Effector memory CD8-positive, alpha-beta T cell (primary cell): Measurements from ENCODE around the gene IFT80.
"Not testable (repeated sequence)": the region's sequence is repeated elsewhere in the genome, so short reads cannot be mapped to it uniquely, and the experiment has no call there.

Experiments
- ATAC-seq: fragments of 150-1000 bp; cut with Tn5 transposase; replicated peaks from 2 replicates; pipeline ENCODE4 v1.10.0; 2021; ENCODE audit warnings: mild to moderate bottlenecking, moderate library complexity
- DNase-seq, 3 experiments: peaks; one replicate each; pipeline ENCODE4 v3.0.0; 2021
- H3K27ac Mint-ChIP-seq, 2 donors: one replicate each; pipeline ENCODE4 v1.8.0; 2022; ENCODE audit warnings: mild to moderate bottlenecking in 2 of 2, mixed read lengths in 2 of 2, moderate library complexity in 2 of 2
- H3K27me3 Mint-ChIP-seq, 2 donors: one replicate each; pipeline ENCODE4 v1.8.0; 2022; ENCODE audit warnings: mixed read lengths in 2 of 2
- H3K36me3 Mint-ChIP-seq: one replicate; pipeline ENCODE4 v1.8.0; 2022; ENCODE audit warnings: mild to moderate bottlenecking, moderate library complexity, mixed read lengths; ENCODE audit not compliant: insufficient read depth
- H3K4me1 Mint-ChIP-seq, 2 donors: one replicate each; pipeline ENCODE4 v1.8.0; 2022; ENCODE audit warnings: low read depth in 2 of 2, mixed read lengths in 2 of 2
- H3K4me3 Mint-ChIP-seq, 2 donors: one replicate each; pipeline ENCODE4 v1.8.0; 2022; ENCODE audit warnings: mild to moderate bottlenecking in 2 of 2, mixed read lengths in 2 of 2, moderate library complexity in 2 of 2
- H3K9me3 Mint-ChIP-seq, 2 donors: one replicate each; pipeline ENCODE4 v1.8.0; 2022; ENCODE audit warnings: mixed read lengths in 2 of 2

Gene IFT80

GRCh38 chr3:160253298-160253697, 145.7 kb downstream of the IFT80 start:
- Mint-ChIP-seq H3K27ac (no peak overlapping the region), H3K4me3 (no peak overlapping the region), H3K4me1 (no peaks in the 10 kb centered on the region), H3K9me3 (no peaks in the 10 kb centered on the region), H3K36me3 (peaks cover 2% of the 10 kb centered on the region), H3K27me3 (peaks cover 0 to 4% of the 10 kb centered on the region in 2 donors)
- DNase-seq, result no peak
- no peak for ATAC-seq

- H3K4me1 Mint-ChIP-seq, result no peaks in the 10 kb centered on the region
- H3K27me3 Mint-ChIP-seq, result peaks cover 6 to 29% of the 10 kb centered on the region in 2 donors
- H3K4me3 Mint-ChIP-seq, result no peak overlapping the region
- ATAC-seq (no peak), DNase-seq (no peak)
- H3K27ac Mint-ChIP-seq, result no peak overlapping the region
- peaks cover 0 to 2% of the 10 kb centered on the region in 2 donors for H3K9me3 Mint-ChIP-seq
- H3K36me3 Mint-ChIP-seq, result peaks cover 2% of the 10 kb centered on the region
Measured at GRCh38 chr3:160247766-160248165, 151.3 kb downstream of the IFT80 start.

- ATAC-seq (no peak), DNase-seq (no peak)
- Mint-ChIP-seq H3K36me3 (peaks cover 2% of the 10 kb centered on the region), H3K4me3 (no peak overlapping the region), H3K4me1 (no peaks in the 10 kb centered on the region), H3K27me3 (peaks cover 17 to 51% of the 10 kb centered on the region in 2 donors), H3K9me3 (peaks cover 0 to 4% of the 10 kb centered on the region in 2 donors), H3K27ac (no peak overlapping the region)
Measured at GRCh38 chr3:160245261-160245800, 153.7 kb downstream of the IFT80 start.

GRCh38 chr3:160240719-160241118, 158.3 kb downstream of the IFT80 start:
- not testable (repeated sequence) for H3K4me3 Mint-ChIP-seq, H3K4me1 Mint-ChIP-seq, ATAC-seq, H3K27ac Mint-ChIP-seq, H3K36me3 Mint-ChIP-seq, DNase-seq, H3K9me3 Mint-ChIP-seq
- peaks cover 53 to 66% of the 10 kb centered on the region in 2 donors for H3K27me3 Mint-ChIP-seq

GRCh38 chr3:160232014-160232413, 167.0 kb downstream of the IFT80 start:
- Mint-ChIP-seq H3K36me3 (no peaks in the 10 kb centered on the region), H3K27ac (no peak overlapping the region), H3K27me3 (peaks cover 38 to 44% of the 10 kb centered on the region in 2 donors), H3K4me1 (no peaks in the 10 kb centered on the region), H3K4me3 (no peak overlapping the region), H3K9me3 (no peaks in the 10 kb centered on the region)
- ATAC-seq (no peak), DNase-seq (no peak)

GRCh38 chr3:160227419-160227818, 171.6 kb downstream of the IFT80 start:
- Mint-ChIP-seq H3K4me3 (no peak overlapping the region), H3K36me3 (no peaks in the 10 kb centered on the region), H3K27ac (no peak overlapping the region), H3K27me3 (peaks cover 53 to 62% of the 10 kb centered on the region in 2 donors), H3K9me3 (no peaks in the 10 kb centered on the region), H3K4me1 (peaks cover 10 to 12% of the 10 kb centered on the region in 2 donors)
- ATAC-seq (no peak), DNase-seq (no peak)

GRCh38 chr3:160226026-160226907, 172.8 kb downstream of the IFT80 start:
- DNase-seq (no peak), ATAC-seq (peak; percentile 3)
- peaks cover 10 to 12% of the 10 kb centered on the region in 2 donors for H3K4me1 Mint-ChIP-seq
- no peaks in the 10 kb centered on the region for H3K36me3 Mint-ChIP-seq
- peak overlapping the region; percentile 76 to 83 for H3K4me3 Mint-ChIP-seq
- no peaks in the 10 kb centered on the region for H3K9me3 Mint-ChIP-seq
- H3K27ac Mint-ChIP-seq, result no peak overlapping the region
- peaks cover 53 to 59% of the 10 kb centered on the region in 2 donors for H3K27me3 Mint-ChIP-seq

- Mint-ChIP-seq H3K36me3 (no peaks in the 10 kb centered on the region), H3K4me3 (peak within 1 kb of the TSS; percentile 81 to 83), H3K27me3 (peaks cover 53 to 62% of the 10 kb centered on the region in 2 donors), H3K9me3 (no peaks in the 10 kb centered on the region), H3K27ac (peak within 1 kb of the TSS in 1 of 2 donors; percentile 59), H3K4me1 (peaks cover 10 to 12% of the 10 kb centered on the region in 2 donors)
- ATAC-seq (peak; percentile 83), DNase-seq (peak in 2 of 3 experiments; percentile 12 to 17)
Measured at GRCh38 chr3:160225176-160226025, 173.6 kb downstream of the IFT80 start, which contains the start of gene C3orf80. Gene C3orf80 (plus strand): TSS chr3:160225422. CDS start chr3:160225636, 214 bp downstream.

- peaks cover 10 to 12% of the 10 kb centered on the region in 2 donors for H3K4me1 Mint-ChIP-seq
- no peak for ATAC-seq
- peaks cover 54 to 56% of the 10 kb centered on the region in 2 donors for H3K27me3 Mint-ChIP-seq
- H3K36me3 Mint-ChIP-seq, result no peaks in the 10 kb centered on the region
- no peaks in the 10 kb centered on the region for H3K9me3 Mint-ChIP-seq
- peak overlapping the region; percentile 79 to 81 for H3K4me3 Mint-ChIP-seq
- DNase-seq, result no peak
- H3K27ac Mint-ChIP-seq, result peak overlapping the region in 1 of 2 donors; percentile 59
Measured at GRCh38 chr3:160224811-160225175, 174.2 kb downstream of the IFT80 start.

GRCh38 chr3:160224256-160224655, 174.8 kb downstream of the IFT80 start:
- H3K4me3 Mint-ChIP-seq, result peak overlapping the region; percentile 79 to 81
- peaks cover 10 to 12% of the 10 kb centered on the region in 2 donors for H3K4me1 Mint-ChIP-seq
- no peaks in the 10 kb centered on the region for H3K9me3 Mint-ChIP-seq
- H3K27ac Mint-ChIP-seq, result no peak overlapping the region
- no peak for ATAC-seq
- H3K36me3 Mint-ChIP-seq, result no peaks in the 10 kb centered on the region
- DNase-seq, result no peak
- H3K27me3 Mint-ChIP-seq, result peaks cover 60 to 61% of the 10 kb centered on the region in 2 donors

GRCh38 chr3:160221019-160221418, 178.0 kb downstream of the IFT80 start:
- no peaks in the 10 kb centered on the region for H3K36me3 Mint-ChIP-seq
- H3K4me1 Mint-ChIP-seq, result peaks cover 5 to 8% of the 10 kb centered on the region in 2 donors
- H3K27ac Mint-ChIP-seq, result no peak overlapping the region
- ATAC-seq (no peak), DNase-seq (no peak)
- no peaks in the 10 kb centered on the region for H3K9me3 Mint-ChIP-seq
- no peak overlapping the region for H3K4me3 Mint-ChIP-seq
- peaks cover 63 to 71% of the 10 kb centered on the region in 2 donors for H3K27me3 Mint-ChIP-seq

GRCh38 chr3:160220038-160220437, 179.0 kb downstream of the IFT80 start:
- no peak overlapping the region for H3K4me3 Mint-ChIP-seq
- peaks cover 5 to 7% of the 10 kb centered on the region in 2 donors for H3K4me1 Mint-ChIP-seq
- no peak overlapping the region for H3K27ac Mint-ChIP-seq
- ATAC-seq (no peak), DNase-seq (no peak)
- H3K27me3 Mint-ChIP-seq, result peaks cover 64 to 71% of the 10 kb centered on the region in 2 donors
- no peaks in the 10 kb centered on the region for H3K9me3 Mint-ChIP-seq
- H3K36me3 Mint-ChIP-seq, result no peaks in the 10 kb centered on the region

GRCh38 chr3:160218136-160218535, 180.9 kb downstream of the IFT80 start:
- Mint-ChIP-seq H3K27me3 (peaks cover 61 to 70% of the 10 kb centered on the region in 2 donors), H3K27ac (no peak overlapping the region), H3K9me3 (no peaks in the 10 kb centered on the region), H3K36me3 (no peaks in the 10 kb centered on the region), H3K4me3 (no peak overlapping the region), H3K4me1 (no peaks in the 10 kb centered on the region)
- DNase-seq (no peak), ATAC-seq (no peak)
